Measurements from ENCODE around the gene ESPN.

ESPN gene

DNA sequence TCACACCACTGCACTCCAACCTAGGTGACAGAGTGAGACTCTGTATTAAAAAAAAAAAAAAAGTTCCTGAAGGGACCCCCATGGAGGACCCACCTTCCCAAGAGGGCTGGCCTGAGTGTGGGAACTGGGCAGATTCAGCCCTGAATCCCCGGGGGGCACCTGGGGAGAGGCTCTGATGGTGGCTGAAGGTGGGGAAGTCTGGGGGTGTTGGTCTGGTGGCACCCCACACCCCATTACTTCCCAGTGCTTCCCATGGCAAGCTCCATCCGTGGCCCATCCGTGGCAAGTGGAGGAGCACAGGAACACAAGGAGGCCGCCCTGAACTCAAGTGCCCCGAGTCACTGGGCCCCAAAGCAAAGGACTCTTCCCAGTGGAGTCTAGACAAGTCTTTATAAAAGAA lies 42.2 kb downstream of the ESPN start:
- DNase-seq: no peak

DNA sequence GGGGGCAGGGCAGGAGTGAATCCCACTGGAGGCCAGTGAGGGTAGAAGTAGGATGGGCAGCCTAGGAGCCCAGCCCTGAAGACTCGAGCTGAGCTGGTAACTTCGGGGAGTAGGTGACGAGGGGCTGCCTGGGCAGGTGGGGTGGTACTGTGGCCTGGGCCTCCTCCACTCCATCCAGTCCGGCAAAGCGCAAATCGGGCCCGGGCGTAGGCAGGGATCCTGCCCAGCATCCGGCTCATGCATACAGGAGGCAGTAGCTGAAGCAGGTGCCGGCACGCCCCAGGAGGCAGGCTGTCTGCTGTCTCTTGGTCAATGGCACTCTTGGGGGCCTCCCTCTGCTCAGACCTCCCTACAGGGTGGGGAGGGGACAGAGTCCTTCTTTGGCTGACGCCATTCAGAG lies 42.6 kb downstream of the ESPN start:
- no peak for DNase-seq

DNA sequence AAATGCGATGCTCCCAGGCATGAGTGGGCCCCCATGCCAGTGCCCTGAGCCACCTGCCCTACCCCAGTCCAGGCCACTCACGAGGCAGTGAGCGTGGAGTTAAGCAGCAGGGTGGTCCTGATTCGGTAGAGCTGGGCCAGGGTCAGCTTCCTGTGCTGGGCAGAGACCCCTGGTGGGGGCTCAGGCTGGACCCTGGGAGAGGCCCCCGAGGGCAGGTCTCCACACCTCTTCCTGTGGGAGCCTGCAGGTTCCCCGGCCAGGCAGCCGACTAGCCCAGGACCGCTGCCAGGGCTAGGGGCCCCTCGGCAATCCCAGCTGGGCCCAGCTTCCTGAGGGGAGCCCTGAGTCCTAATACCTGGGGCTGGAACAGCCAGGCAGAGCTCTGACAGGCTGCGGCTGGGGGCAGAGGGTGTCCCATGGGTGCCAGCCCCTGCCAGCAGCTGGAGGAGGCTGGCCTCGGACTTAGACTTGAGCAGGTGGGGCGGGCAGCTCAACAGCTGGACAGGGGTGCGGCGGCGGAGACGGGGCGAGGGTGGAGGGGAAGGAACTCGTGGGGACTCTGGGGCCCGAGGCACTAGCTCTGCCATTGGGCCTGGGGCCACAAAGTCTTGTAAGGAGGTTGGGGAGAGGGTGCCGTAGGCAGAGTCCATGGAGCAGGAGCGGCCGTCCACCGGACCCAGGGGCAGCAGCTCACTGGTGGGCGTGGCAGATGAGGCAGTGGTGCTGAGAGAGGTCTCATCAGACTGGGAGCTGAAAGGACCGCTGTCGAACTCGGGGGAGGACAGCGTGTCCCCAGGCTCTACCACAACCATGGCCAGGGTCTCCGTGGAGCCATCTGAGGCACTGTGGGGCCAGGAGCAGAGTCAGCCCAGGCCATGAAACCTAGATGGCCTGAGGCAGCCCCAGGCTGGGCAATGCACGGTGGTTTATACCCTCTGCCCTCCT lies 43.4 kb downstream of the ESPN start:
- no peak for DNase-seq

DNA sequence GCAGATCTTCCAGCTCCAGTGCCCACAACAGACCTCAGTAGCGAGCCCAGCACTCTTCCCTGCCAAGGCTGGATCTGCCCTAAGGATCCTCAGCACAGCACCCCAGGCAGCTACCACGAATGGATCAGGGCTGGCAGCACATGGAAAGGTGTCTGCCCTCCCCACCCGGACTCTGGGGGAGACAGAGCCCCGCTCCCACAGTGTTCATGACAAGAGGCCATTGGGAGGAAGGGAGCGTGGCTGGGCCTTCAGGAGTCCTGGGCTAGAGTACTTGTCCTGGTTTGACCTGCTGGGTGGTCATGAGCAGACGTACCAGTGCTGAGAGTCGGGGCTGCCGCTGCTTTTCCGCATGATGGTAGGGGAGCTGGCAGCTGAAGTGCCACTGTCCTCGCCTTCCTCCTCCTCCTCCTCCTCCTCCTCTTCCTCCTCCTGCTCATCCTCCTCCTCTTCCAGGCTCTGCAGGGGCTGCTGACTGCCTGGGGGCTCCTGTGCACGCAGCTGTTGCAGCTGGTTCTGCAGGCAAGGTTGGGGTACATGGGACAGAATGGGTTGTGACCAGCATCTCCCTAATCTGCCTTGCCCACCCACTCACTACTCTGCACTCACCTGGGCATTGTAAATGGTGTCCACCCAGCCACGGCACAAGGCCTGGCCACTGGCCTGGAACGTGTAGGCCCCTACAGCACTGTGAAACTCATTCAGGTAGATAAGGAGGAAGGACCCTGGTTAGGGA lies 44.3 kb downstream of the ESPN start:
- no peak for DNase-seq

DNA sequence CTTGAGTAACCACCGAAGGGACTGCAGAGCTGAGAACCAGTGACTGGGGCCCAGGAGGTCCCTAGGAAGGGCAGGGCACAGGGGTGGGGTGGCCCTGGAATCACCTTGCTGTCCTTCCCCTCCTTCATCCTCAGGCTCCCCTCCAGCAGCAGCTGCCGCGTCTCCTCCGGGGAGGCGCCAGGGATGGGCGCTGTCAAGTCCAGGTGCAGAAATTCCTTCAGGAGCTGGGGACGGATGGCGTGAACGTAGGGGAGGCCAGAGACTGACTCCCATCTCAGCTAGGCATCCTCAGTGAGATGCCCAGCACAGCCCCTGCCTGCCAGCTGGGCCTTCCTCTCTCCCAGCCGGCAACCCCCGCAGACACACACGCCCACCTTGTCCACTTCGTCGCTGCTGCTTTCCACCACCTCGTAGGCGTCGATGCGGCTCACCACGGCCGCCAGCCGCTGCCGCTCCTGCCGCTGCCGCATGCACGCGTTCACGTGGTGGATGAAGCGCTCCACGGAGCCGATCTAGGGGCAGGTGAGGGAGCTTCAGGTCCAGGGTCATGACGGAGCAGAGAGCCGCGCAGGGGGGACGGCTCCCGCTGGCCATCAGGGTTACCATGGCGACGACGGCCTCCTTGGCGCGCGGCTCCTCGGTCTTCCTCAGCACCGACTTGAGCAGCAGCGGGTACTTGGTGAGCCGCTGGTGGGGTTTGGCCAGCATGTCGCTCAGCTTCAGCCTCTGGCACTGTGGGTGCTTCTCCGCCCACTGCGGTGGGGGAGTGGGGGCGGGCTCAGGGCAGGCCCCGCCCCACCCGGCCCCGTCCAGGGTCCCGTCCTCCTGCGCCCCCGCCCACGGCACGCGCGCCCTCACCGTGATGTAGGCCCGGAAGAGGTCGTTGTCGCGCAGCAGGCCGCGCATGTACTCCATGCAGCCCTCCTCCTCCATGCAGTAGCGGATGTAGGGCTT lies 45.8 kb downstream of the ESPN start:
- DNase-seq: no peak

DNA sequence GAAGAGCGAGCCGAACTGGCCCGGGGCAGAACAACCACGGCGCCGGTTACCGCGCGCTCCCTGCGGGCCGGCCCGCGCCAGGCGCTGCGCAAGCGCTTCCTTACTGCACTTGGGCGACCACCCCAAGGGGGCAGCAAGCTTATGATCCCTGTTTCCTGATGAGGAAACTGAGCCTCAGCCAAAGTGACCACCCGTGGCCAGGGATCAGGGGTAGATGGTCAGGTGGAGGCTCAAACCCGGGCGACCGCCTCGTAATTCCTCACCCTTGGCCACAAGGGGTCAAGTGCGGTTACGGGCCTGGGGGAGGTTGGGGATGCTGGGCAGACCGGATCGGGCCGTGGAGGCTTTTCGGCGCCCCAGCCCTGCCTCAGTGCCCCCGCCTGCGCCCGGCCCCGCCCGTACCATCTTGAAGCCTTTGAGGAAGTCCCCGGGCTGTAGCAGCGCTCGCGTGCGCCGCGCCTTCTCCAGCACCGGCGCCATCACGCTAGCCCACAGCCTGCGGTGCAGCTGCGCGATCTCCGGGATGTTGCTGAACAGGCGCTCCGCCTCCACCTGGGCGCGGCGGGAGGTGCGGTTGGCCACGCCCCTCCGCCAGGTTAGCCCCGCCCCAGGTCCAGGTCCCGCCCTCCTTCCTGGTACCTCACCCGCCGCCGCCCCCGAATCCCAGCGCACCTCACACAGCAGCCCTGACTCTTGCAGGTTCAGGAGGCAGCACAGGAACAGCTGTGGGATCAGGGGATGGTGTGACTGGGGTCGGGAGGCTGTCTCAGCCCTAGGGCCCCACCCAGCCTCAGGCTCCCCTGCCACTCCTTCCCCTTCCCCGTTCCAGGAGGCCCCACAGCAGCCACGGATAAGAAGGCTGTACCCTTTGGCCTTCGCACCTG lies 46.8 kb downstream of the ESPN start:
- no peak for DNase-seq

DNA sequence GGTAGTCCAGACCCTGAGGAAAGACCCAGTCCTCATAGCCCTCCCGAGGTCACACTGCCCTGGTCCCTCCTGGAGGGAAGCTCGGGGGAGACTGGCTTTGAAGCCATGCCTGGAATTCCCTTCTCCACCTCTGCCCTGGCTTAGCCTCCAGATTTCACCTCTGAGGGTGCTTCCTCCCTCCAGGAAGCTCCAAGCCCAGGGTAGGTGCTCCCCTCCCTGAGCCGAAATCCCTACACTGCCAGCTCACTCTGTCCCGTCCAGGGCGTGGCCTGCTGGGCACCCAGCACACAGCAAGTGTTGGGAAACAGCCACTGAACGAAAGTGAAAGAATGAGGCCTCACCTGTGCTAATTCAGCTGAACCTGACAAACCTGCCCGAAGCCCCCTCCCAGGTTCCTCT lies 47.4 kb downstream of the ESPN start:
- DNase-seq: no peak

DNA sequence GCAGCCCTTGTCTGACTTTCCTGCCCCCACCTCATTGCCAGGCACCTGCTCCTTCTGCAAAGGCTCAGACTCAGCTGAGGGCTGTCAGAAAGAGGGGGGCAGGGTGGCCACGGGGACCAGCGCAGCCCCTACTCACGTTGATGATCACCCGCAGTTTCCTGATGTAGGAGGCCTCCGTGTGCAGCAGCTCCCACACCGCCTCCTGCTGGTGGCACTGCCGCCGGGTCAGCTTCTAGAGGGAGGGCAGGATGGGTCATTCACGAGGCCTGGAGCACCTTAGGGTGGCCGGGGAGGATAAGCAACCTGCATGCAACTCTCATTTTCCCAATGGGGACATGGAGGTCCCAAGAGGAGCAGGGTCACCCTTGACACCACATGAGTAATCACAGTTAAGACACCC lies 47.8 kb downstream of the ESPN start:
- no peak for DNase-seq

DNA sequence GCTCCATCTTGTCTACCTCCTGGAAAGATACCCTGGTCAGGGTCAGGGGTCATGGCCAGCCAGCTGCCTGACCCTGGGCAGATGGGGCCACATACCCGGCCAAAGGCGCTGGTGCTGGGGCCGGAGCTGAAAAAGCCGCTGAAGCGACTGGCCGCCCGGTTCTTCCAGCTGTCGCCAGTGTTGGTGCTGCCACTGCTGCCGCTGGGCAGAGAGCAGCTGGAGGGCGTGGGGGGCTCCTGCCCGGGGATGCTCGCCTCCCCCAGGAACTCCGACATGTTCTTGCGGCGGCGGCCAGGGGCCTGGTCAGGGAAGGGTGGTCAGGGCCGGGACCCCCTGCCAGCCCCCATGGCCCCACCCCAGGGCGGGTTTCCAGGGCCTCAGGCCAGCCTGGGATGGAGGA lies 48.6 kb downstream of the ESPN start:
- no peak for DNase-seq

DNA sequence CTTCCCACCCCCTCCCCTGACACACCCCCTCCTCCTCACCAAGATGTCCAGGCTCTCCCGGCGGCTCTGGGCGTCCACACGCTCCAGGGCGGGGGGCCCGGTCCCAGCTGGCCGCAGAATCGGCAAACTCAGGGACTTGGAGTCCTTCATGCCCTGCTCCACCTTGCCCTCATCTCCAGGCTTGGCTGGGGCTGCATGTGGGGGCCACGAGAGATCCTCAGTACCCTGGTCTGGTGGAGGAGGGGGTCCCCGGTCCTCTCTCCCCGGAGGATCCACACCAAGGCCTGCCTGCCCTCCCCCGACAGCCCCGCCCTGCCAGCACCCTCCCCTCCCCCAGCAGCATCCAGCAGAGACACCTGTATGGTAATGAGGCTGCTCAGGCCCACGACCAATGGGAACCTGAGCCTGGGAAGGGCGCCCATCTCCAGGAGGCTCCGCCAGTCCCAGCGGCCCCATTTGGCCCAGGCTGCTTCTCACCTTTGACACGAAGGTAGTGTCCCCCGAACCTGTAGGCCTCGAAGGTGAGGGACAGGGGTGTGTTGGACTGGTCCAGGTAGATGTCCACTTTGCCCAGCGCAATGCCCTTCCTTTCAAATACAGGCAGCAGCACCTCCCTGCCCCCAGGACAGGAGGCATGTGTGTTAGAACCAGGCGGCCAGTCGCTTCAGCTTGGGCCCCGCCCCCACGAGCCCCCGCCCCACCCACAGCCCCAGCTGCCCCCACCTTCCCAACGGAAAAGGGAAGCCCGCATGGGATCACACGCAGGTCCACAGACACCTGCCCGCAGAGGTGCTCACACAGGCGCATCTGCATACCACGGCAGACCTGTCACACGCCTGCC lies 49.6 kb downstream of the ESPN start:
- DNase-seq: no peak

DNA sequence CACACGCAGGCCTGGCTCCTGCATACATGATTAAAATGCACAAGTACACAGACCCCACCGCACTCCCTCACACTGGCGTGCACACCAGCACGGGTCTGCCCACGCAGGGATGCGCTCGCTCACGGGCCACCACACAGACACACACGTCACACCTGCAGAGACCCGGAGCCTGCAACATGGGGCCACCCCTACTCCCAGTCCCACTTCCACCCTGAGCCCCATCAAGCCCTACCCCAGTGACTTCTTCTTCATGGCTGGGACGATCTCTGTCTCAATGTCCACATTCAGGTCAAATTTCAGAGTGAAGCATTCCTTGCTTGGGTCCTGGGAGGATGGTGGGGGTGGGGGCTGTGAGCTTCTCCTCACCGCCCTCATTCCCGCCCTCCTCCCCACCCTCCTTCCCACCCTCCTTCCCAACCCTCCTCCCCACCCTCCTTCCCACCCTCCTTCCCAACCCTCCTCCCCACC lies 50.3 kb downstream of the ESPN start:
- no peak for DNase-seq

DNA sequence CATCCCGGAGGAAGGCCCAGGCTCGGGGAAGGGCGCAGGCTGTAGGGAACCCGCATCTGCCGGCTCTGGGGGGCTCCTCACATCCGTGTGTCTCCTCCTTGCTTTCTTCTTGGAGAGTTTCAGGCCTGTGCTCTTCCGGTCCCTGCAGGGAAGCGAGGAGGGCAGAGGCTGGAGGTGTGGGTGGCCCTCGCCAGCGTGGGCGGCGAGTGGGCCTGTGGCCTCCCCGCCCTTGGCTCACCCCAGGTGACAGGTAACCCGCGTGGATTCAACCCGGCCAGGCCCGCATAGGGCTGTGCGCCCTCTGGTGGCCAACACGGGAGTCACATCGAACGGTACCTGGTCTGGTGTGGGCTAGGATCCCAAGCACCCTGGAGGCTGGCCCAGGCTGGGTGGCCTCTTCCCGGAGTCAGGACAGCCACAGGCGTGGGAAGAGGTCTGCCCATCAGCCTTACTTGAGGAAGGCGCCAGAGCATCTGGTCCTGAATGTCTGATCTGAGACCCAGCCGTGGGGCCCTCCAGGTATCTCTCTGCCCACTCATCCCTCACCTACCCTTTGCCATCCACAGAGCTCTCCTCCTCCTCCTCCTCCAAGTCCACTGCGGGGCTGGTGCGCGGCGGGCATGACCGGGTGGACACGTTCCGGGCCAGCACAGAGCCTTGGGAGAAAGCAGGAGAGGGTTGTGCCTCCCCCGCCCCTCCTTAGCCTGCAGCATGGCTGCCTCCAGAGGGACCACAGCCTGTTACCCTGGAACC lies 51.0 kb downstream of the ESPN start:
- peak; percentile 27 to 57 for DNase-seq

DNA sequence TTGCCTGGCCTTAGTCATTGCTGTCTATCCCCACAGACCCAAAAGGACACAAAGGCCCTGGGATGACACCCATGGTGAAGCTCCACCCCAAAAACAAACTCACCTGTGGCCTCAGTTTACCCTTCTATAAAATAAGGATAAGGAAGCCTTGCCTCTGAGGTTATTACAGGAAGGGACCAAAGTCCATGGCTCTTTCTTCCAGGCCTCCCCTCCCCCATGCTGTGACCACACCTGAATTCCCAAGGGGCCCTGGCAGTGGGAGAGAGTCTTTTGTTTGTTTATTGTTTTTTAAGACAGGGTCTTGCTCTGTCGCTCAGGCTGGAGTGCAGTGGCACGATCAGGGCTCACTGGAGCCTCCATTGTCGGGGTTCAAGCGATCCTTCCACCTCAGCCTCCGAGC lies 51.9 kb downstream of the ESPN start:
- DNase-seq: no peak

DNA sequence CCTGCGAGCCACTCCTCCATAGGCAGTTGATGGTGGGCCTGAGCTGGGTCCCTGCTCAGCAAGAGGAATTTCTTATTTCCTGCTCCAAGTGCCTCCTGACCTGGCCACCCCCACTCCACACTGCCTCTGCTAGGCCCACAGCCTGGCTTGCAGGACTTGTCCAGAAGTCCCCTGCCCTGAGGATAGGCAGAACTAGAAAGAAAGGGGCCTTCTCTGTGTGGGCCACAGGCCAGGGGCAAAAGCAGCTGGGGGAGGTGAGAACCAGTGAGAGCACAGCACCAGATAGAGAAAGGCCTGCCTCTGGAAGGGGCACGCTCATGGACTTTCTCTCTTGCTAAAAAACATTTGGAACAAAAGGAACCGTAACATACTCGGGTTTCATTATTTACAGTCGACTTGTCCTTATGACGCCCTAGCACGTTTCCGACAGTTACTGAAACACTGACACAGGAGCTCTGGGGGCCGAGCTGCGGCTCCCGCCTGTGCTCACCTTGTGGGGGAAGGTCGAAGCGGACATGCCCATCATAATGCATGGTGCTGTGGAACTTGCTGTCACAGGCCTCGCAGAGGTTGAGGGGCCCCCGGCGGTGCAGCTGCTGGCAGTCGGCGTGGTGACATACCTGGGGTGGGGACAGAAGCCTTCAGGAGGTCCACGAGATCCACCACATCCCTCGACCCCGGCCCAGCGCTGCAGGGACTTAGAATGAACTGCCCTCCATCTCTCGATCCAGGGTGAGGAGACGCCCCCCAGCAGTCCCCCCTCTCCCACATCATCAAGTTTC lies 52.7 kb downstream of the ESPN start:
- no peak for DNase-seq

DNA sequence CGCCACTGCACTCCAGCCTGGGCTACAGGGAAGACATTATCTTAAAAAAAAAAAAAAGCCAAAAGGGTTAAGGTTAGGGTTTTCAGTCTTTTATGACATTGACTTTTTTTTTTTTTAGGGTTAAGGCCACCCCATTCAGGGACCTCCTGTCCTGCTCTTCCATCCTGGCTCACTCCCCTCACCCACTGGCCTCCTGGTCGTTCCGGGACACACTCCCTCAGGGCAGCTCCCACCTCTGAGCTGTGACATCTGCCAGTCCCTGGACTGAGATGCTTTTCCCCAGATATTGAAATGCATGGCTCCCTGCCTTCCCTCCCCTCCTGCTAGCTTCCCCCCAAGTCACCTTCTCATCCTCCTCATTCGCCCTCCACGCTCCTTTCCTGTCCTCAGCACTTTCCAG lies 57.2 kb downstream of the ESPN start:
- DNase-seq: no peak

DNA sequence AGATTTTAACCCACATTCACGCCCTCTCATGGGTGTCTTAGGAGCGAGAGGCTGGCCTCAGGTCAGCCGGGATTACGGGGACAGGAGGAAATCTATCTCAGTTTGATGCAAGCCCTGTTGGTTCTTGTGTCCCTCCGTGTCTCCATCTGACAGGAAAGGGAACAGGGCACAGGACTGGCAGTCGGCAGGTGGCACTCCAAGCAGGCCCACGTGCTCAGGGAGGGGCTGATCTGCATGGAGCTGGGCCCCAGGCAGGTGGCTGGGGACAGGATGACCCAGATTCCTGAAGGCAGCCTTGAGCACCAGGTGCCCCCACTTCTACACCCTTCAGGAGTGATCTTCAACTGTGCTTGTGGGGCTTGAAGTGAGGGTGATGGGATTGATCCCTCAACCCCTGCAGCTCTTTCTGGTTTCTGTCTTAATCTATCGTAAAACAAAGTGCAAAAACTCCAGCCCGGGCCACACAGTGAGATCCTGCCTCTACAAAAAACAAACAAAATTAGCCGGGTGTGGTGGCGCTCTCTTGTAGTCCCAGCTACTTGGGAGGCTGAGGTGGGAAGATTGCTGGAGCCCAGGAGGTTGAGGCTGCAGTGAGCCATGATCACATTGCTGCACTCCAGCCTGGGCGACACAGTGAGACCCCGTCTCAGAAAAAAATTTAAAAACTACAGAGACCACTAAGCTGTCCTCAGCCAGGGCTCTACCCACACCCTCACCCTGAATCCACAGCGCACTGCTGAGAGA lies 58.6 kb downstream of the ESPN start:
- no peak for DNase-seq

DNA sequence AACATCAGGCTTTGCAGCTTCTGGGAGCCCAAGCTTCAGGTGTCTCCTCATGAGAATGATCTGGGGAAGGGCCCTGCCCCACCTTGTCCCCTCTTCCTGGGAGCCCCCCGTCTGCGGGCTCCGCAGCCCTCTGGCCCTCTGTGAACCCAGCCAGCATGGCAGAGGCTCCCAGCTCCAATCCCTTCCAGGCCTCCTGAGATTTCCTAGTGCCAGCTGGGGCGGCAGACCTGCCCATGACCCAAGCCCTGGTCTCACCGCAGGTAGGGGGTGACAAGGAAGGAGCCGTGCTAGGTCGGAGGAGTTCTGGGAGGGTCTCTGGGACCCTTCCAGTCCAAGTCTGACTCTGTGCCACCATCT lies 59.2 kb downstream of the ESPN start:
- DNase-seq: no peak

DNA sequence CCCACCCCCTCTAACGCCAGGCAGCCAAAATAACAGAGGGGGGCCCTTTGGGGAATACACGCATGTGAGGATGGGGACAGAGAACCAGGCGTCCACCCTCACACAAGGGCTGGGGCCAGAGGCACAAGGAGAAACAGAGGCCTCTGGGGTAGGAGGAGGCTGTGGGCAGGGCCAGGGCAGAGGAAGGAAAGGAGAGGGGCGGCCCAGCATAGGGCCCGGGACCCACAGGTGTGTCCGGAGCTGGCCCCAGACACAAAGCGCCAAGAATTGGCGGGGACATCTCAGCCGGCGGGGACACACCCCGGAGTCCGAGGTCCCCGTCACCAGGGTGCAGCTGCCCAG lies 60.2 kb downstream of the ESPN start:
- DNase-seq: no peak
